HL-60 (cell line): ENCODE data around the gene RAPGEF2.

Experiments
- DNase-seq, 2 experiments: peaks; one replicate each; pipeline ENCODE4 v3.0.0-alpha.2; 2010 to 2020; ENCODE audit warnings: low read depth in 1 of 2, low spot score in 1 of 2
- H3K27ac ChIP-seq: fragments of 250-450 bp; sonication (Bioruptor Pico); replicated peaks from 2 replicates; pipeline ENCODE4 v1.5.1; 2020; ENCODE audit warnings: mild to moderate bottlenecking, moderate library complexity
- H3K27me3 ChIP-seq: fragments of 250-450 bp; sonication (Bioruptor Pico); 2 replicates; pipeline ENCODE4 v1.5.1; 2021; ENCODE audit warnings: mild to moderate bottlenecking, moderate library complexity; ENCODE audit not compliant: insufficient read depth, poor library complexity, severe bottlenecking
- H3K4me3 ChIP-seq: replicated peaks from 2 replicates; pipeline ENCODE4 v1.5.1; 2011; ENCODE audit warnings: mild to moderate bottlenecking, control low read depth, low read length; ENCODE audit not compliant: insufficient read depth
- CTCF ChIP-seq: IDR thresholded peaks from one replicate; pipeline ENCODE4 v1.5.1; 2011; ENCODE audit warnings: low read length, control low read depth, inconsistent platforms; ENCODE audit not compliant: insufficient read depth
- GABPA ChIP-seq: IDR thresholded peaks from 2 replicates; pipeline ENCODE4 v1.6.1; 2012; ENCODE audit warnings: low read depth
- POLR2AphosphoS5 ChIP-seq: IDR thresholded peaks from 2 replicates; pipeline ENCODE4 v1.6.1; 2012; ENCODE audit warnings: low read depth
- REST ChIP-seq: IDR thresholded peaks from 2 replicates; pipeline ENCODE4 v1.6.1; 2012; ENCODE audit warnings: low read depth; ENCODE audit not compliant: insufficient replicate concordance
- SPI1 ChIP-seq: IDR thresholded peaks from 2 replicates; pipeline ENCODE4 v1.6.1; 2012; ENCODE audit warnings: low read depth, mild to moderate bottlenecking, borderline replicate concordance

Gene RAPGEF2

DNA sequence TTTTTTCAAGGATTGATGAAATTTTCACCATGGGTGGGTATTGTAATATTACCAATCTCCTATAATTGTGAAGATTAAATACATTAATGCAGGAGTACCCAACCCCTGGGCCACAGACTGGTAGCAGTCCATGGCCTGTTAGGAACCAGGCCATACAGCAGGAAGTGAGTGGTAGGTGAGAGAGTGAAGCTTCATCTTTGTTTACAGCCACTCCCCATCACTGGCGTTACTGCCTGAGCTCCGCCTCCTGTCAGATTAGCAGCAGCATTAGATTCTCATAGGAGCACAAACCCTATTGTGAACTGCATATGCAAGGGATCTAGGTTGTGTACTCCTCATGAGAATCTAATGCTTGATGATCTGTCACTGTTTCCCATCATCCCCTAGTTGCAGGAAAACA lies 15.1 kb downstream of the RAPGEF2 start:
- Histone ChIP-seq H3K27ac (no peak overlapping the region), H3K27me3 (no peaks in the 10 kb centered on the region), H3K4me3 (no peak overlapping the region)
- TF ChIP-seq REST = no peak
- no peak for TF ChIP-seq CTCF
- no peak for TF ChIP-seq SPI1
- TF ChIP-seq GABPA = no peak
- no peak for TF ChIP-seq POLR2AphosphoS5
- DNase-seq = no peak

DNA sequence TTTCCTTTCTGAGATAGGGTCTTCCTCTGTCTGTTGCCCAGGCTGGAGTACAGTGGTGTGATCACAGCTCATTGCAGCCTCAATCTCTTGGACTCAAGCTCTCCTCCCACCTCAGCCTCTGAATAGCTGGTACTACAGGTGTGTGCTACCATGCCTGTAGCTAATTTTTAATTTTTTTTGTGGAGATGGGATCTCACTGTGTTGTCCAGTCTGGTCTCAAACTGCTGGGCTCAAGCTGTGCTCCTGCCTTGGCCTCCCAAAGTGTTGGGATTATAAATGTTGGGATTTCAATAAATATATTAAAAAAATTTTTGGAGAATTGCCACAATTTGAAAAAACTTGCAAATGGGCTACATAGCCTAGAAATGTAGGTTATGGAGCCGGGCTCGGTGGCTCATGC lies 18.5 kb downstream of the RAPGEF2 start:
- Histone ChIP-seq H3K4me3 (no peak overlapping the region), H3K27me3 (no peaks in the 10 kb centered on the region), H3K27ac (no peak overlapping the region)
- TF ChIP-seq CTCF (no peak), SPI1 (no peak), REST (no peak), POLR2AphosphoS5 (no peak), GABPA (no peak)
- DNase-seq = no peak

- no peaks in the 10 kb centered on the region for H3K27me3 ChIP-seq
- no peak overlapping the region for H3K27ac ChIP-seq
- no peak overlapping the region for H3K4me3 ChIP-seq
- DNase-seq = no peak
- TF ChIP-seq POLR2AphosphoS5 = no peak
- TF ChIP-seq GABPA = no peak
- TF ChIP-seq CTCF = no peak
- TF ChIP-seq REST = no peak
- TF ChIP-seq SPI1 = no peak
These were observed 23.8 kb downstream of the RAPGEF2 start for GRCh38 chr4:159126716-159127115.
